Right lobe of liver (tissue), 4 donors: ENCODE data around the gene TDRD1.

Experiments used
- CTCF ChIP-seq, 4 donors: fragments of 200-600 bp in 3 of 4; fragments of 450-650 bp in 1 of 4; IDR thresholded peaks; one replicate each; pipeline versions ENCODE4 v1.5.1 to v1.8.0; 2016 to 2022; ENCODE audit warnings: antibody characterized with exemption in 4 of 4, mild to moderate bottlenecking in 2 of 4
- POLR2A ChIP-seq: fragments of 450-650 bp; IDR thresholded peaks from one replicate; pipeline ENCODE4 v1.6.1; 2017; ENCODE audit warnings: antibody characterized with exemption, mild to moderate bottlenecking
- donor health status: DM: no; HTN: no; CAD: no.
- donor health status: DM: no; HTN: no; CAD: no.
- donor health status: DM: no; HTN: yes; CAD: no.

GRCh38 chr10:114180937-114181336 is 1.8 kb downstream of the TDRD1 start:
- TF ChIP-seq POLR2A, result no peak
- TF ChIP-seq CTCF (IDR thresholded peaks at IDR 0.05), result no peak
